Activated CD4-positive, alpha-beta memory T cell treated with anti-CD3 and anti-CD28 coated beads for 36 hours (primary cell): ENCODE data around the gene MYO5A. TPM values are rescaled to one million over a fixed set of nuclear protein-coding genes. Genes with fewer than 3 reads are reported as not detected.
A peak's percentile ranks its signal among the peaks of the same experiment; 100 is the strongest.
"Not testable (repeated sequence)": the region's sequence is repeated elsewhere in the genome, so short reads cannot be mapped to it uniquely, and the experiment has no call there.

Experiments
- CTCF ChIA-PET: fragments of 350-600 bp; sonication (Branson Sonifier 250); formaldehyde crosslinking; loops from one replicate; lab custom pipeline; 2021; ENCODE audit warnings: antibody characterized with exemption, inconsistent platforms; lab: Charles Lee
- POLR2A ChIA-PET: fragments of 350-600 bp; sonication (Branson Sonifier 250); formaldehyde crosslinking; loops from one replicate; lab custom pipeline; 2021; ENCODE audit warnings: antibody characterized with exemption; lab: Charles Lee
- DNase-seq: peaks from one replicate; pipeline ENCODE4 v3.0.0-alpha.2; 2020
- H3K27ac Mint-ChIP-seq: one replicate; pipeline ENCODE4 v1.8.0; 2021; ENCODE audit warnings: mixed read lengths
- H3K27me3 Mint-ChIP-seq: one replicate; pipeline ENCODE4 v1.8.0; 2021; ENCODE audit warnings: mixed read lengths
- H3K36me3 Mint-ChIP-seq: one replicate; pipeline ENCODE4 v1.8.0; 2021; ENCODE audit warnings: mixed read lengths
- H3K4me1 Mint-ChIP-seq: one replicate; pipeline ENCODE4 v1.8.0; 2021; ENCODE audit warnings: low read depth, mixed read lengths
- H3K4me3 Mint-ChIP-seq: one replicate; pipeline ENCODE4 v1.8.0; 2021; ENCODE audit warnings: mild to moderate bottlenecking, mixed read lengths
- H3K9me3 Mint-ChIP-seq: one replicate; pipeline ENCODE4 v1.8.0; 2021; ENCODE audit warnings: mixed read lengths
- intact Hi-C: fragments of 100-400 bp; cut with micrococcal nuclease; formaldehyde crosslinking; loops from one replicate; pipeline ENCODE4 v1.15.1; 2023
- total RNA-seq, 2 experiments: library from RNA; stranded (reverse); gene quantifications; one replicate each; pipeline ENCODE4 v1.2.3, GENCODE V29; 2021

MYO5A gene
- total RNA-seq, 2 experiments from 2014 or later, result 32.4 to 37.8 TPM

DNA sequence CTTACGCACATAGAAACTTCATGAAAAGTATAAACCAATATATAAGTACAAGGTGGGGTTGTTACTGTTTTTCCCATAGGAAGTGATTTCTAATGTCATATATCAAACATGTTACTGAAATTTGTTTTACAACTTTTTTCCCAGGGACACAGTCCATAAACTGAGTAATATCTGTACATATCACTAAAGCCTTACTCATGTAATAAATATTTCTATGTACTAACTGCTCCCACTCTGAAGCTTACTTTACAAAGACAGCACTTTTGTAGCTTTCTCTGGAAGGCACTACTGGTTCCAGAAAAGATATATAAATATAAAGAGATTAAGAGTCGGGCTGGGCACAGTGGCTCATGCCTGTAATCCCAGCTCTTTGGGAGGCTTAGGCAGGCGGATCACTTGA lies 91.7 kb downstream of the MYO5A start:
- Mint-ChIP-seq H3K9me3 (no peaks in the 10 kb centered on the region), H3K27ac (no peak overlapping the region), H3K27me3 (no peaks in the 10 kb centered on the region), H3K36me3 (no peaks in the 10 kb centered on the region), H3K4me3 (no peak overlapping the region), H3K4me1 (peaks cover 35% of the 10 kb centered on the region)
- CTCF ChIA-PET, result no interaction called here
- POLR2A ChIA-PET, result no interaction called here
- intact Hi-C loops, result loop anchor here (5.0 kb wide), 1 partner anchor 35 kb away; no protein-coding TSS in a partner anchor
- DNase-seq, result no peak

DNA sequence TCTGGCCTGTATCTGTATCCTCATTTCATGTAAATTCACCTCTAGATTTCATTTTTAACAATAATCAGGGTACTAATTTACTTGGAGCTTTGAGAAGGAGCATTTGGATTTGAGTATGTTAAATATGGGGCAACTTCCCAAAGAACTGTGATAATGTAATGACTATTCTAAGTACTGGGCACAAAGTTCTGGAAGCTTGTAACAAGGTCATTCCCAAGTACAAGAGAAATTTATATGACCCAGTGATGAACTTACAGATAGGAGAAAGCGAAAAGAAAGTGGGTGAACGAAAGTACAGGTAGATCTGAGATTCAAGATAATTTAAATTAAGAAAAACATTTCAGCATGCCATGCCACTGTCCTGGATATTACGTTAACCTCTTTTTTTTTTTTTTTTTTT lies 93.8 kb downstream of the MYO5A start:
- POLR2A ChIA-PET, result no interaction called here
- intact Hi-C loops, result loop anchor here (5.0 kb wide), 1 partner anchor 33 kb away; no protein-coding TSS in a partner anchor

DNA sequence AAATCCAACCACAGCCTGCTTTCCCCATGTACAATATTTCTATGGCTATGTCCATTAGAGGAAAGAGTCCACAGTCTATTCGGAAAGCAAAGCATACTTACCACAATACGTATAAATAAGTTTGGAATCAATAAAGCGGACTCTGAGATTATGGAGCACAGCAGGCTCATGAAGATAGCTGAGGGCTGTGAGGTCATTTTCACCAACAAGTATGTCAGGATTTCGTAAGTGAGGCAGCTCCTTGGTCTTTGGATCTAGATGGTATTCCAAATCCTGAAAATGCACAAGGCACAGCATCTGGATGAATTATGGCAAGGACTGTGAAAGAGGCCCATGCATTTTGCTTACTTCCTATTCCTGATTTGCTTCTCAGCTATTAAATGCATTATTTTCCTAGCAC lies 100.4 kb downstream of the MYO5A start:
- peaks cover 12% of the 10 kb centered on the region for H3K4me1 Mint-ChIP-seq
- H3K4me3 Mint-ChIP-seq, result no peak overlapping the region
- intact Hi-C loops, result no loop called here
- H3K27me3 Mint-ChIP-seq, result no peaks in the 10 kb centered on the region
- no peak overlapping the region for H3K27ac Mint-ChIP-seq
- DNase-seq, result no peak
- H3K36me3 Mint-ChIP-seq, result peaks cover 4% of the 10 kb centered on the region
- ChIA-PET CTCF (no interaction called here), POLR2A (no interaction called here)
- no peaks in the 10 kb centered on the region for H3K9me3 Mint-ChIP-seq

More for the DNA sequence above, 93.8 kb downstream of the MYO5A start:
- Mint-ChIP-seq H3K27ac (no peak overlapping the region), H3K27me3 (no peaks in the 10 kb centered on the region), H3K4me3 (no peak overlapping the region), H3K4me1 (peaks cover 22% of the 10 kb centered on the region), H3K9me3 (no peaks in the 10 kb centered on the region), H3K36me3 (no peaks in the 10 kb centered on the region)
- CTCF ChIA-PET, result no interaction called here
- DNase-seq, result no peak

DNA sequence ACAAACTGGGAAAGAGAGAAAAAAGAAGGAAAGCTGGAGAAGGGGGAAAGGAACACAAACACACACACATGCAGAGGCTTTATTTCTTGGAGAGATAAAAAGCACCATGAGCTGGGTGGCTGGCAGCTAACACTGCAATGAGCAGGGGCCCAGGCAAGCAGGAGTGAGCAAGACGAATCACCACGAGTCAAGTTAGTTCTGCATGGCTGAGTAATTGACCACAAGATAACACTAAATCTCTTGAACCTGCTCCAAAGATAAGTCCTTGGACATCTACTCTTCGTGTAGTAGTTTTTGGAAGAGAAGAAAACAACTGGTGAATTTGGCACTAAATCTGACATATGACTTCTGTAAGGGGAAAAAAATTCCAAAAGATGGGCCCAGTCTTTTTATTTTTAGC lies 100.9 kb downstream of the MYO5A start:
- H3K4me1 Mint-ChIP-seq, result peaks cover 9% of the 10 kb centered on the region
- POLR2A ChIA-PET, result no interaction called here

DNA sequence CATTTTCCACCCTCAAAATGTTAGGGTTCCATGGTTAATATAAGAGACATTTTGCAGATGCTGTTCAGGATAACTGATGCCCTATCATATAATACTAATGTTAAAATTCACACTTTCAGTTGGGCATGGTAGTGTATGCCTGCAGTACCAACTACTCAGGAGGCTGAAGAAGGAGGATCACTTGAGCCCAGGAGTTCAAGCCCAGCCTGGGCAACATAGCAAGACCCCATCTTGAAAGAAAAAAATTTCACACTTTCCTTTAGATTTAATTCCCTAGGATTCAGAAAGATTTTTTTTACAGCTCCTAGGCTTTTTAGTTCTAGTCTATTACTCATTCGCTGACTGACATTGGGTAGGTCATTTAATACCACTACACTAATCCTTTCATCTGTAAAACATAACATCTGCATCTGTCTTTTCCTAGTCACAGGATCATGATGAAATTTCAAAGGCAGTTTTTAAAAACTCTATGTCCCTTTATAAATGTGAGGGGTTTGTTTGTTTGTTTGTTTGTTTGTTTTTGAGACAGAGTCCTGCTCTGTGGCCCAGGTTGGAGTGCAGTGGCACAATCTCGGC lies 103.7 kb downstream of the MYO5A start:
- H3K4me3 Mint-ChIP-seq, result no peak overlapping the region
- H3K9me3 Mint-ChIP-seq, result no peaks in the 10 kb centered on the region
- H3K4me1 Mint-ChIP-seq, result peaks cover 6% of the 10 kb centered on the region
- H3K27me3 Mint-ChIP-seq, result no peaks in the 10 kb centered on the region
- POLR2A ChIA-PET, result no interaction called here
- CTCF ChIA-PET, result no interaction called here
- H3K27ac Mint-ChIP-seq, result no peak overlapping the region
- intact Hi-C loops, result no loop called here
- no peak for DNase-seq
- H3K36me3 Mint-ChIP-seq, result peaks cover 4% of the 10 kb centered on the region

More for the DNA sequence above, 100.9 kb downstream of the MYO5A start:
- H3K27me3 Mint-ChIP-seq, result no peaks in the 10 kb centered on the region
- peak; percentile 52 for DNase-seq
- H3K27ac Mint-ChIP-seq, result no peak overlapping the region
- intact Hi-C loops, result no loop called here
- CTCF ChIA-PET, result no interaction called here
- H3K9me3 Mint-ChIP-seq, result no peaks in the 10 kb centered on the region
- peaks cover 4% of the 10 kb centered on the region for H3K36me3 Mint-ChIP-seq
- no peak overlapping the region for H3K4me3 Mint-ChIP-seq

DNA sequence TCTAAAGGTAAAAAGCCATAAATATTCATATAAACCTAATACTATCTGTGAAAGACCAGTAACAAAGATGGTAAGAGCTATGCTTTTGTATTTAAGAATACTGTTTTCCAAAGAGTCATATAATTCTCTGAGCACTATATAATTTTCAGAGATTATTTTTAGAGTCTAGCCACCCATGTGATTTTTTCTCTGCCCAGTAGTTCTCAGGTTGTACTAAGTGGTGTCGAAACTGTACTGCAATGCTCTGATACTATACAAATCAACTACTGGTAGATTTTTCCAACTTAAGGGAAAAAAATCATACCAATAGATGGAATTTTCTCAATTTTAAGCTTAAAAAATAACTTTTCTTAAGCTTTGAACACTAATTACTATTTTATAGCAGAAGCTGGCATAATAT lies 104.8 kb downstream of the MYO5A start:
- POLR2A ChIA-PET, result no interaction called here
- Mint-ChIP-seq H3K9me3 (no peaks in the 10 kb centered on the region), H3K27me3 (no peaks in the 10 kb centered on the region), H3K4me3 (no peak overlapping the region), H3K27ac (no peak overlapping the region), H3K4me1 (peaks cover 6% of the 10 kb centered on the region), H3K36me3 (peaks cover 4% of the 10 kb centered on the region)
- CTCF ChIA-PET, result no interaction called here
- intact Hi-C loops, result no loop called here
- DNase-seq, result no peak

DNA sequence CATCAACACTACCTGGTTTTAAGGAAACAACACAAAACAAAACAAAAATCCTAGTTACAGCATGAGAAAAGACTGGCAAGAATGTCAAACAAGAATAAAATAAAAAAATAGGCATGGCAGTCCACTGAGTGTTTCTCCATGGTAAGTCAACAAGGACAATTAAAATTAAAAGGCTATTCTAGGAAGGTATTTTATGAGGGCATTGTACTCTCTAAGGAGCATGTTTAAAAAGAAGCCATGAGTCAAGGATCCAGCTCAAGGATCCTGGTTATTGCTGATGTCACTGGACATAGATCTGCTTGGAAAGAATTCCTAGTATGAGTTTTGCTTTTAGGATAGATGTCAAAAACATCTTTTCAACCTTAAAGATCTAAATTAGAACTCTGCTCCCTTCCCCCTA lies 106.7 kb downstream of the MYO5A start:
- no peak overlapping the region for H3K27ac Mint-ChIP-seq
- peaks cover 2% of the 10 kb centered on the region for H3K4me1 Mint-ChIP-seq
- H3K27me3 Mint-ChIP-seq, result no peaks in the 10 kb centered on the region
- intact Hi-C loops, result no loop called here
- no peak overlapping the region for H3K4me3 Mint-ChIP-seq
- DNase-seq, result no peak
- peaks cover 3% of the 10 kb centered on the region for H3K36me3 Mint-ChIP-seq
- POLR2A ChIA-PET, result no interaction called here
- CTCF ChIA-PET, result interaction anchor here (1.2 kb wide), 1 partner anchor 214 kb away, joined by 3 read pairs; no protein-coding TSS in a partner anchor
- no peaks in the 10 kb centered on the region for H3K9me3 Mint-ChIP-seq

DNA sequence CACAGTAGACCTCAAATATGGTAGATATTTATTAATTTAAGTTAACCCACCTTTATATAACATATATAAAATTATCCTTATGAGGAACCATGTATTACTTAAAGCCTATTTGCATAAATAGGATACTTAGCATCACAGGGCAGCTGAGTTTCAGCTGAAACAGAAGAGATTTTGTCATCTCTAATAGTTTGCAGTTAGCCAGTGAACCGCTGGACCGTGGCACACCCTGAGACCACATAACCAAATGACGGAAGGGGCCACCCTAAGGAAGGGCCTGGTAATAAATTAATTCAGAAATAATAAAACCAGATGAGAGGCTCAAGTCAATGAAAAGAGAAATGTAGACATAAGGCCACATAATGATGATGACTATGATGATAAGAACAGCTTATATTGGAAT lies 107.7 kb downstream of the MYO5A start:
- Mint-ChIP-seq H3K27ac (no peak overlapping the region), H3K27me3 (no peaks in the 10 kb centered on the region), H3K4me1 (peaks cover 2% of the 10 kb centered on the region), H3K4me3 (no peak overlapping the region), H3K36me3 (peaks cover 3% of the 10 kb centered on the region), H3K9me3 (no peaks in the 10 kb centered on the region)
- DNase-seq, result no peak
- ChIA-PET POLR2A (no interaction called here), CTCF (interaction anchor here (0.6 to 1.2 kb wide), 2 partner anchors 90 to 213 kb away, joined by 3 read pairs; no protein-coding TSS in a partner anchor)
- intact Hi-C loops, result no loop called here

DNA sequence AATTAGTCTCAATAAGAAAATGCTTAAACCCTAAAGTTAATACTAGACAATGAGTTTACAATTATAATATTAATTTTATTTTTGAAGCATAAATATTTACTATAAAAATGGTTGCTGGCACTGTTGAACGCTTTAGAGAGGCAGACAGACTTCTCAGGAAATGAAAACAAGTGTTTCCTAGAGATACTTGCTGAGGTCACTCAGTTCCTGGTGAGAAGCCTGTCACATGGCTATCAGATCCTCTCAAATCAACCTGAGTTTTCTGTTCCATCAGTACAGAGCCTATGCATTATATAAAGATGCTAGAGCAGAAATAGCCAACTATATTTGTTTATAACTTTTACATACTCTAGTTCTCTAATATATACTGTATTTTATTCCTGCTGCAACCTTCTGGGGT lies 109.2 kb downstream of the MYO5A start:
- intact Hi-C loops, result no loop called here
- POLR2A ChIA-PET, result no interaction called here
- no peaks in the 10 kb centered on the region for H3K9me3 Mint-ChIP-seq
- CTCF ChIA-PET, result no interaction called here
- no peak overlapping the region for H3K4me3 Mint-ChIP-seq
- peaks cover 6% of the 10 kb centered on the region for H3K36me3 Mint-ChIP-seq
- H3K27me3 Mint-ChIP-seq, result no peaks in the 10 kb centered on the region
- peaks cover 2% of the 10 kb centered on the region for H3K4me1 Mint-ChIP-seq
- H3K27ac Mint-ChIP-seq, result no peak overlapping the region
- no peak for DNase-seq

DNA sequence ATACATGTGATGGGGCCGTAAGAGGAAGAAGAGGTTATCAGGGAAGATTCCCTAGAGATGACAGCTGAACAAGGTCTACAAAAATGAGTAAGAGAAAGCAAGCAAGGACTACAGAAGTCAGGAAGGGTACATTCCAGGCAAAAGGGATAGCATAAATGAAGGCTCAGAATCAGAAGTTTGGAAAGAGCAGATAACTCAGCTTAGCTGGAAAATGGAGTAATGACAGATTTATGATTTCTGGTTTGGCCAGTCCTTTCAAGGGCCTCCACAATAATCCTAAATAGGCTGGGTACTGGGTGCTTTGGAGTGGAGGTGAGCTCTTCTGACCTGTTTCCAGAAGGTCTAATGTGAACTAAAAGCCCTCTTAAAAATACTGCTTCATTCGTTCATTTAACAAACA lies 110.7 kb downstream of the MYO5A start:
- H3K4me1 Mint-ChIP-seq, result peaks cover 2% of the 10 kb centered on the region
- ChIA-PET POLR2A (no interaction called here), CTCF (no interaction called here)
- H3K27me3 Mint-ChIP-seq, result no peaks in the 10 kb centered on the region
- no peak for DNase-seq
- intact Hi-C loops, result no loop called here
- no peaks in the 10 kb centered on the region for H3K9me3 Mint-ChIP-seq
- no peak overlapping the region for H3K4me3 Mint-ChIP-seq
- no peak overlapping the region for H3K27ac Mint-ChIP-seq
- peaks cover 6% of the 10 kb centered on the region for H3K36me3 Mint-ChIP-seq

DNA sequence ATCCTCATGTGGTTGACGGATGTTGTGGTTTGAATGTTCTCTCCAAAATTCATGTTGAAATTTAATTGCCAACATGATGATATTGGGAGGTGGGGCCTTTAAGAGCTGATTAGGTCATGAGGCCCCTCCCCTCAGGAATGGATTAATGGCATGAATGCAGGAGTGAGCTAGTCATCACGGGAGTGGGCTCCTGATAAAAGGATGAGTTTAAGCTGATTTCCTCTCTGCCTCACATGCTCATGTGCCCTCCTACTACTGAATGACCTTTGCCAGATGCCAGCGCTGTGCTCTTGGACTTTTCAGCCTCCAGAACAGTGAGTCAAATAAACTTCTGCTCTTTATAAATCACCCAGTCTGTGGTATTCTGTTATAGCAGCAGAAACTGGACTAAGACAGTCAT lies 111.2 kb downstream of the MYO5A start:
- Mint-ChIP-seq H3K9me3 (no peaks in the 10 kb centered on the region), H3K36me3 (peaks cover 6% of the 10 kb centered on the region), H3K4me1 (peaks cover 2% of the 10 kb centered on the region), H3K27ac (no peak overlapping the region), H3K4me3 (no peak overlapping the region), H3K27me3 (no peaks in the 10 kb centered on the region)
- no peak for DNase-seq
- ChIA-PET CTCF (no interaction called here), POLR2A (no interaction called here)
- intact Hi-C loops, result no loop called here

DNA sequence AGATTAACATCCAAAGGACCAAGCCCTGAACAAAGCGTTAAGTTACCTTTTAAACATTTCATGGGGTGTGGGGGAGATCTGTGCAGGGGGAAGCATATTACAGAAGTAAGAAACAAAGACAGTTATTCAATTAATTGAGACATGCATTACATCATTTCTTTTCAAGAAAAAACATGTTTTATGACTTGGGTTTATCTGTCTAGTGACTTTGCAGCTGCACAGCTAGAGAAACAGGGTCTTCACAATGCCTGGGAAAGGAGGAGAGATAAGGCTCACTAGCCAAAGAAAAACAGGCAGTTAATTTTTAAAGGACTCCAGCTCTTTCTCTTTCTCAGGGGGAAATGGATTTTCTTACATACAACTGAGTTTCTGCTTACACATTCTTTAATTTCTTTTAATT lies 112.1 kb downstream of the MYO5A start:
- H3K27ac Mint-ChIP-seq, H3K36me3 Mint-ChIP-seq, POLR2A ChIA-PET, DNase-seq, intact Hi-C loops, H3K27me3 Mint-ChIP-seq, CTCF ChIA-PET, H3K9me3 Mint-ChIP-seq, H3K4me3 Mint-ChIP-seq, H3K4me1 Mint-ChIP-seq: not testable (repeated sequence)

DNA sequence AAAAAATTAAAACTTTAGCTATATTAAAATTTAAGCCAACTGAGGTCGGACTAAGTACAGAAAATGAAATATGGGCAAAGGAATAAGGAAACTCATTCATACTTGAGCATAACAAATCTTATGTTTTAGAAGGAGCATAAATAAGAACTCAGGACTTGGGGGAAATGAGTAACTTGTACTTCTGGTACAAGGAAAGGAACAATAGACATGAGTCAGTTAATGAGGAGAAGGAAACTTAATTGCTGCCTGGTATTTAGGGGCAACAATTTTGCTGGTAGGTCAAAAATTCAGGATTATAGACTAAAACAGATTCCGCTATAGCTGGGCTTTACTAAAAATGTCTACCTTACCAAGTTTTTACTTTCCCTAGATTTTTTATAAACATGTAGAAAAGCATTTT lies 113.1 kb downstream of the MYO5A start:
- no peaks in the 10 kb centered on the region for H3K27me3 Mint-ChIP-seq
- H3K36me3 Mint-ChIP-seq, result peaks cover 6% of the 10 kb centered on the region
- H3K27ac Mint-ChIP-seq, result no peak overlapping the region
- ChIA-PET CTCF (interaction anchor here (1.2 kb wide), 1 partner anchor 48 kb away, joined by 3 read pairs; no protein-coding TSS in a partner anchor), POLR2A (no interaction called here)
- intact Hi-C loops, result no loop called here
- DNase-seq, result no peak
- H3K9me3 Mint-ChIP-seq, result no peaks in the 10 kb centered on the region
- peaks cover 2% of the 10 kb centered on the region for H3K4me1 Mint-ChIP-seq
- no peak overlapping the region for H3K4me3 Mint-ChIP-seq
